GM19395 (cell line): ENCODE data around the gene PPP1R36.

Source experiments
- ATAC-seq: cut with Tn5 transposase; IDR thresholded peaks from one replicate; pipeline ENCODE4 v1.9.1; 2021; ENCODE audit warnings: mild to moderate bottlenecking, moderate library complexity; ENCODE audit not compliant: unreplicated experiment

PPP1R36 gene, protein sequence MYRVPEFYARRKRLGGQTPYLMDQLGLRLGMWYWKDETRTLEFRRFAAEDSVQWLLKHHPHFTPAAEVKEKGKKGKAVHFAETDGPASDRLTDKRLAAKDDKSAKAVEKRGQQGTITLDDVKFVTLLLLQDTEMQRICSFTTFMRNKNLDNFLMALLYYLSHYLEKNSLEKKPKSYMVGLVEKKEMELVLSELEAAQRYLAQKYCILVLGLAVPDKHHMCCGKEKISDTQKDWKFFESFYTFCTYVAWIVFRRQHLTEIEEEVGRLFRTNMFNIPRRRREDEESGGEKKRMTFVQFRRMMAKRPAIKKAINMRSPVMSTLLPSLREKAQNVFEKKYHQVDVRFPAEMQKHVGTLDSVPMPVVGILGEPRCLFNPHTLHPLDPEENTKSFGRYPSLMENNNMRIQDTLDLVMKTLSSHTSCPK

DNA sequence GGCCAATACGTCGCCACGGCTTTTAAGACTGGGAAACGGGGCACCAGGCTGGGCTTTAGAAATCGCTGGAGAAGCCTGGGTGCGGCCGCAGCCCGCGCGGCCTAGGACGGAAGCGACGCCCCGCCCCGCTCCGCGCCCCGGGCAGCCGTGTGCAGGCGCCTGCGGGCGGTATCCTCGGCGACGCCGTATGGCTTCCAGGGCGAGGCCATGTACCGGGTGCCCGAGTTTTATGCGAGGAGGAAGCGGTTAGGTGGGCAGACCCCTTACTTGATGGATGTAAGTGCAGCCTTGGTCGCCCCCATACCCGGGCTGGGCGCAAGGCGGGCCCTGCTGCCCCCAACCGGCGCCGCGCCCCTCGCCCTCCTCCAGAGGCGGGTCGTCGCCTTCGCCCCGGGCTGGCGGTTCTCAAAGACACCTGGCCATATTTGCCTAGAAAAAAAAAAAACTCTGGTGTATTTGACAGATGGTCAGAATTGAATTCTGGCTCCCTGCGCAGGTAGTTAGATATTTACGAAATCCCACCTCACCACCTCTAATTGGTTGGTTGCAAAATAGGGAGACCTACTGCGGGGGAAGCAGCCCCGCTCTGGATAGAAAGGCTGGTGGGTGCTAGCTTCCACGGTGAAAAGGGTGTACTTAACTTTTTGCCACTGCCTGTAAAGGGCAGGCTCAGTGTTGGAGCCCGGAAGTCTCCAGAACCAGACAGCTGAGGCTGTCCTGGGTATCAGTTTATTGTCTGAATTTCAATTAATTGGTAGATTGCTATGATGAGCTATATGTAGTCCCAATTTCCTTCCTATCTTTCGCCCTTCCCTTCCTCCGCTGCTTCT is at the start of gene PPP1R36:
Gene PPP1R36, plus strand, starts transcription at position 171 of the 830 bp plus-strand sequence. Its CDS starts 37 bp downstream, at position 208.
- no peak for ATAC-seq

DNA sequence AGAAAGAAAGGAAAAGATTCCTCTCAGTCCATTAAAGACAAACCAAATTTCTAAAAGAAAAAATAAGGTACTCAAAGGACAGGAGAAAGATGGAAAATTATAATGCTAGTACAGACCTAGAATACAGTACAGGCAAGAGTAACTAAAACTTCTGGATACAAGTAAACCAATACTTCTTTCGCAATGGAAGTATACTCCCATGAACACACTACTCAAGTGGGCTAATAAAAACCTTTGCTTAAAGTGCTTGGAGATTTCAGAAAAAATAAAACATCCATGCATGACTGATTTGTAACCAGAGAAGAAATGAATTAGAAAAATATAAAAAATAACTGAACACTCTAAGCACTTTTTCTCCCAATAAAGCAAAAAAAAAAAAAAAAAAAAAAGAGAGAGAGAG is 49.7 kb upstream of the PPP1R36 start:
- no peak for ATAC-seq

DNA sequence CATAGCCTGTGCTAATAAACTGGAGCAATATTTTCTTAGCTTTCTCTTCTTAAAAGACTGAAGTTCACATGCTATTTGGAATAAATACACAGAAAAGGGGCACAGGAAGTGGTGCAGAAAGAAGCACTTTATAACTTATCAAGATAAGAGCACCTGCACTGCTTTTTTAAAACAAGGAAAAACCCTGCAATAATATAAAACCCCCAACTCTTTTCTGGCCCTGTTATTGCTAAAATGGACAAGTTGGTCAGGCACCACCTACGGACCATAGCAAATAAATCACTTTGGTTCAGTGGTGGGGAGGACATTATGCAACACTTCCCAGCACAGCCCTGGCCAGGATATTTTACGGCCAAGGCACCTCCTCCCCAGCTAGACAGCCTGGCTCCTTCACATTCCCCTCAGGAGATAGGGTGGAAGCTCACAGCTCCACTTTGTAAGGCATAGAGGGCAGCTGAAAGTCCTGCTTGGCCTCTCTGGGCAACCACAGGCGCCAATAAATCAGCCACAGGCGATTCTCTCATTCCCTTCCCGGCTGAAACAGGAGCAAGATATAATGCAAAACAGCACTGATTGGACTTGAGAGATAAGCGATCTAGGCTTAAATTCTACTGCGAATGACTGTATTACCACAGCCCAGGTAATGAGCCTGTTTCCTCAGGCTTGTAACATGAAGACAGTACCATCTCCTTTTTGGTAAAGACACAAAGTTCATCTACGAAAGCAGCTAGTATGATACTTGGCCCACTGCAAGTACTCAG is 48.2 kb upstream of the PPP1R36 start:
- ATAC-seq: no peak

DNA sequence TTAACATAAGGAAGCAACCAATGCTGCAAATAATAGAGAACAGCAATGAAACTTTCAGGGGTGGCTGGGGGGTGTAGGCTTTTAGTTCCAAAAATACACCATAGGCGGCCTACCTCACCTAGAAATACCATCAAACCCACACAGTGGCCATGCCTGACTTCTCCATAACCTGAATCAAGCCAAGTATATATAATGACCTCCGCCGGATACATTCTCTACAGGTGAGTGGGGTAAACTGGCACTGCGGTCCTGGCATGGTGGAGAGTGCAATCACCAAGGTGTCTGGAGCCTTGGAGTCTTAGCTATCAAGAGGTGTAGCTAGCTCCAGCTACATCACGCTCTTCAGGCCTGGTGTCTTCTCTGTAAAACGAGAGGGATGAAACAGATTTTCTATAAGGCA is 47.3 kb upstream of the PPP1R36 start:
- no peak for ATAC-seq

DNA sequence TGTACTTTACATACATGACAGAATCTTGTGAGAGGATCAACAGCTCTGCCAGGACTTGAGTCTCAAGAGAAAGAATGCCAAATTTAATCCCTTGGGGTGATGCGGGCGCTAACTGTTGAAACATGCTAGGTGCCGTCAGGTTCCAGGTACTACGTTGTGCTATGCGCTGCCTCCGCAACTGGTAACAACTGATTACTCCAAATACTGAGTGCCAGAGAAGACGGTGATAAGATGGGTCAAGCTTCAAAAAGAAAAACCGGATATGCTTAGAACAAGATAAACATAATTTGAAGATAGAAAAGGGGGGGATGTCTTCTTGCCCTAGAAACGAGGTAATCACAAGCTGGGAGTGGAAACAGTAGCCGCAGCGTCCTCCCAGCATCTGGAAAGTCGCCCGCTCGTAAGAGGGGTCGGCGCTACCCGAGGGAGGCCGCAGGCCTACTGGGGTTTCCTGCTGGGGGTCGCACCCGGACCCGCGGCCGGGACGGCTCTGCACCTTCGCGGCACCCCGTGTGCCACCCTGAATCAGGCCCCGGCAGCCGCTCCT is 46.8 kb upstream of the PPP1R36 start:
- no peak for ATAC-seq

DNA sequence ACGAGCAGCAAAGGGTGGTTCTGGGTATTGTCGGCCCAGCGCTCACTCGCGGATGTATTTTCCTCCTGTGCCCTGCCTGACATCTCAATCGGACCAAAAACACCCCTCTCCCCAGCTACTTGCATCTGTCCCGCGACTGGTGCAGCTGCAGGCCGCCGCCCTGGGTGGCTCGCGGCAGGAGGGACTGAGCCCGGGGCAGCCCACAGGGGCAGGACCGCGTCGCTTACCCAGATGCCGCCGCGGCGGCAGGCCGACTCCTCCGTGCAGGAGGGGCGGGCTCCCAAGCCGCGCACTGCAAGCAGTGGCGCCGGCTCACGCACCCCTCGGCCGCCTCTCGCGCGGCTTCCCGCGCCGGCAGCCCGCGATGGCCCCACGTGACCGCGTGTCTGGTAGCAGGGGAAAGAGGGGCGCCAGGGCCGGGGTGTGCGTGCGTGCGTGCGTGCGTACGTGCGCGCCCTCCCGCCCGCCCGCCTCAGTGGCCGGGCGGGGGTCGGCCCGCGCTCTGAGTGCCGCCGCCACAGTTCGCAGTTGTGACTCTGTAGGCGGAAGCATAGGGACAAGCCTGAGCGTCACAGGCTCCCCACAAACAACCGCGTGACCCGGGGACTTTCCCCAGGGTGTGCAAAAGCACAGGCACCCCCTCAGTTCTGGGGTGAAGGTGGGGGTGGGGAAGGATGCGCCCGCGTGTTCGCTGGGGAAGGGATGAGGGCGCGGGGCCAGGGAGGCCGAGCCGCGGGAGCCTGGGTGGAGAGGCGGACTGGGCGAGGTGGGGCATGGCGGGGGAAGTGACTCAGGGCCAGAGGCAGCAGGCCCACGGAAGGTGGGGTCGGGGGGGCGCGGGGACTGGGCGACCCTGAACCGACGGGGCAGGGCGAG is 46.1 kb upstream of the PPP1R36 start, which contains the start of gene ZBTB25:
Gene ZBTB25, minus strand, starts transcription at position 405 of the 876 bp plus-strand sequence. CDS start 13,305 bp downstream, outside the sequence.
- ATAC-seq: peak; percentile 63

DNA sequence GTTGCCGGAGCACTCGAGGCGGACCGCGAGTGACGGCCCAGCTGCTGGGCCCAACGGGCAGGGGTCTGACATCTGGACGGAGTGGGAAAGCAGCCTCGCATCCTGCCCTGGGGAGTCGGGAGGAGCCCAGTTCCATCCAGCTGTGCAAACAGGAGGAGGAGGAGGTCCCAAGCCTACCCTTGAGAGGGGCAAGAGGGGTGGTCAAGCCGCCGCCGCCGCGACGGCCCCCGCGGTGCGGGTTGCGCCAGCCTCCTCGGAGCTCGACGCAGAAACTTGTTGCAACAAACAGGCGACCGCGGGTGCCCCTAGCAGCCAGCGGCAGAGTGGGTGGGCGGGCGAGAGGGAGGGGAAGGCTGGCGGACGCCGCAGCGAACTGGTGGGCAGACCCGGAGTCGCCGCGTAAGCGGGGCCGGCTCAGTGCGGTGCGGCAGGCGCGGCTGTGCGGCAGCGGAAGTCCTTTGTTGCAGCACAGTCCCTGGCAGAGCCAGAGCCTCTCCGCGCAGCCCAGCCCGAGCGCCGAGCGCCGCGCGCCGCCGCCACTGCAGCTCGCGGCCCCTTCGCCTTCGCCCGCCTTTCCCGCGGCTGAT is 45.4 kb upstream of the PPP1R36 start, which contains the start of gene ZBTB1:
Gene ZBTB1, plus strand, starts transcription at position 461 of the 587 bp plus-strand sequence. CDS start 16,735 bp downstream, outside the sequence.
- ATAC-seq: peak; percentile 22

DNA sequence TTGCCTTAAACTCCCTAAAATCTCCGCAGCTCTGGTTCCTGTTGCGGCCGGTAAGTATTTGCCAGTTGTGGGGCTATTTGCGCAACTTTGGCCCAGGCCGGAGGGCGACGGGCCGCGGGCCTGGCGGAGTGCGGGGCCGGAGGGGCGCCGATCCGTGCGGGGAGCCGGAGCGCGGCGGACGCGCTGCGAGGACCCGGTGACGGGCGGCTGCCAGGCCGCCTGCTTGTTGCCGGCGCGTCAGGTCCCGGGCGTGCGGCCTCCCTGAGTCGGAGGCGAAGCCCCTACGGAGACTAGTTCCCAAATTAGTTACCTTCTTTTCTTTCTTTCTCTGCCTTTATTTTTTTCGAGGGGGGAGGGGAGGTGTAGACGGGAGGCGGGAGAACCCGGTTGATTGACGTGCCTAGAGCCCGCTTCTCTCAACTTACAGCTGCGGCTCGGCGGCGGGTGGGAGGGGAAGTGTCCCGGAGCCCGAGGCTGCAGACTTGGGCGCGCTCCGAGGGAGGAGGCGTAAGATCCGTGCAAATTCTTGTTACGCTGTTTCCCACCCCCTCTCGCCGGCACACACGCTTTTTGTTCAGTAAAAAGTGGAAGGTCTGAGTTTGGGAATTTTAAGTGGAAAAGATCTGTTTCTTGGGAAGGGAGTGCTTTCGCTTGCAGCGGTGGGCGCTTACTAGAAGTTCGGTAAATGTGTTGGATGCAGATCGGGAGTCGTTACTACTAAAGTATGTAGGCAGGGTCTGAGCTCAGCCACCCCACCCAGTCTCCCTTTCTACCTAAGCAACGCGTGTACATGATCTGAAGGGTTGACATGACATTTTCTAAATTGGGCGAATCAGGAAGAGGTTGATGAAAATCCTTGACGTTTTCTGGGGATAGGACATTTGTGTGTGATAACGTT is 44.6 kb upstream of the PPP1R36 start:
- ATAC-seq: peak; percentile 26

DNA sequence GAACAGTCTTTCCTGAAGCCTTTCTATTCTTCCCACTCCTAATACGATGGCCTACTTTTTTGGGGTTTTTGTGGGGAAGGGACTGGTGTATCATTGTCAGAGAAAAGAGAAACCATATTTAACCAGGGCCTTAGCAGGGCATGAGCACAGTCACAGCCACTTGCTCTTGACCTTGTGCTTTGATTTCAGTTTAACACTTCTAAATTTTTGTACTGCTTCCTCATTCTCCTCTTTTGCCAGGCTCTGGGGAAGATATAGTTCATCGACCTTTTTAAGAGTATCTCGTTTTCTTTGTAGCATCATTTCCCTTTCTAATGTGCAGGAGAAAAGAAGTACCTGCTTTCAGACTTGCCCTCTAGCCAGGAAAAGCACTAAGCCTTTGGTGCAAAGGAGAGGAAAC is 43.0 kb upstream of the PPP1R36 start:
- no peak for ATAC-seq

DNA sequence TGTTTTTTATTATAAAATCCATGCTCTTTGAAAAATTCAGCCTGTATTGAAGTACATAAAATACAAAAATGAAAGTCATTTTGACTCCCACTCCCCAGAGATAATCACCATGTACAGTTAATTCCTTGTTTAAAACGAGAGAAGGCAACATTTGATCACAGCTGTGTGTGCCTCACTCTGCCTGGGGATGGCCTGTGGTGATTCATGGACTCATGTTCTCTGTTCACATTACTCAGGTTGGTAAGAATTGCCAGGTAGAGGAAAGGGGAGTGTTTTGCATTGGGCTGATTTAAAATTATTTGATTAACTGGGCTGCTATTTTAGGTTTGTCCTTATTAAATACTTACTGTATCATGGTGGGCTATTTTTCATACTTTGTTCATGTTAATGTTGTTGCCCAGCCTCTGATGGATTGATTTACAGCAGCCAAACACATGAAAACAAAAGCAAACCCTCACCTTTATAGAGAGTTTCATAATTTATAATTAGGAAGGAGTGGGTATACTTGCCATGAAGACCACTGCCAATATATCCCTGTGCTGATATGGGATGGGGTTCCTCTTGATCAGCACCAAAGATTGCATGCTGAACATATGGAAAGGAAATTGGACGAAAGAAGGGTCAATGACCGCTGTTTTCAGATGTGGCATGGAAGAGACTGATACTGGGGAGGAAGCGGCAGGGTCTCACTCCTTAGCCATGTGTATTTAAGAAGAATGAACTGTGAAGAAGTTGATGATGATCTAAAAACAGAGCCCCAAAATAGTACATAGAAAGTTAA is 42.2 kb upstream of the PPP1R36 start:
- no peak for ATAC-seq

DNA sequence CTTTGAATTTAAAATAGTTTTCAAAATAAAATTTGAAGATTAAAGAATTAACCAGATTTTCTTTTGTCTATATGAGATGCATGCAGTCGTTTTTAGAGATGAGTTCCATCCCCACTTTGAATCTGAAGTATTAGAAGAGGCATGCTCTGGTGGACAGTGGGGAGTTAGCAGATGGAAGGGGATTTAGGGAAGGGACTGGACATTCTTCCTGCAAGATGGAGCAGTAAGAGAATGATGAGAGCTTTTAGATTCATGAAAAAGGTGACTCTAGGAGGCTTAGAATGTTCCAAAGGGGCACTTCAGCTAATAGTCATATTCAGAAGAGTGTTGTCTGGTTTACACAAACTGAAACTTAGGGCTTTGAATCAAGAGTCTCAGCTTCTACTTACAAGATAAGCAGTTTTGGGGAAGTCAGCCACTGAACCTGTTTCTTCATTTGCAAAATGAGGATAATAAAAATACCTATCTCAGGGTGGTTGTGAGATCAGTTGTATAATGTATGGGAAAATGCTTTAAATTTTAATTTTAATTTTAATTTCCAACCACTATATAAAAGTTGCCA is 41.5 kb upstream of the PPP1R36 start:
- no peak for ATAC-seq

DNA sequence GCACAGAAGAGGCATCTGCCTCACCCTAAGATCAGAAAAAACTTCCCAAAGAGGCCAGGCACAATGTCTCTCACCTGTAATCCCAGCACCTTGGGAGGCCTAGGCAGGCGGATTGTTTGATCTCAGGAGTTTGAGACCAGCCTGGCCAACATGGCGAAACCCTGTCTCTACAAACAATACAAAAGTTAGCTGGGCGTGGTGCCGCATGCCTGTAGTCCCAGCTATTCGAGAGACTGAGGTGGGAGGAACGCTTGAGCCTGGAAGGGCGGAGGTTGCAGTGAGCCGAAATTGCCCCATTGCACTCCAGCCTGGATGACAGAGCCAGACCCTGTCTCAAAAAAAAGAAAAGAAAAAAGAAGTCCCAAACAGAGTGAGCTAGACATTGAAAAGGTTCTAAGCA is 40.7 kb upstream of the PPP1R36 start:
- no peak for ATAC-seq

DNA sequence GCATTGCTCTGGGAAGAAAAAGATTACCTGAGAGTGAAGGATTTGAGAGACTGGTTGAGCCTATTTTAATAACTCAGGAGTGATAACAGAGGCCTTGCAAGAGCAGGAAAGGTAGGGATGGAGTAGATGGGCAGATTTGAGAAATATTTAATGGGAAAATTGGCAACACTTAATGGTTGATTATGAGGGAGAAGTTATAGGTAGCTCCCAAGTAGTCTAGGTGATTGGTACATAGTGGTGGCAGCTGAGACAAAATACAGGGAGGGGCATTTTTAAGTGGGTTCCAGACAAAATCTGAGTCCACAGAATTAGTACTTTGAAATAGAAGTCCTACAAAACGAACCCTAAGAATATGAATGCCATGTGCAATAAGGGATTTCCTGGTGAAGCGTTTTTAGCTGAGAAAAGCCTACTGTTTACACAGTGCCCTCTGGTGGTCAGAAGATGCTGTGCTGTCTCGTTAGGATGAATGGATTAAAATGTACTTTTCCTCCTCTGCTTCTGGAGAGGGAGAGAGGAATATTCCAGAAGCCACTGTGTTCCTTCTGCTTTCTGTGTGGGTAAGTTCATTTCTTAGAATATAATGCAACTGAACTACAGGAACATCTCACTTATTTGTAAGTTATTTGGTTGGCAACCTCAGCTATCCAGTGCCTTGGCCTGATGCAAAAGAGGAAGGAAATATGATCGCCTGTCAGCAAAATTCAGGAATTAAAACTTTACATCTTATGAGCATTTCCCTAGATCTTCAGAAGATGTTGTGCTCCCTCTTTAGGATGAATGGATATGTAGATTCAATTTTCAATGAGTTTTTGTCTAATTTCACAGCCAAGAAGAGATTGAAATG is 38.7 kb upstream of the PPP1R36 start:
- no peak for ATAC-seq

DNA sequence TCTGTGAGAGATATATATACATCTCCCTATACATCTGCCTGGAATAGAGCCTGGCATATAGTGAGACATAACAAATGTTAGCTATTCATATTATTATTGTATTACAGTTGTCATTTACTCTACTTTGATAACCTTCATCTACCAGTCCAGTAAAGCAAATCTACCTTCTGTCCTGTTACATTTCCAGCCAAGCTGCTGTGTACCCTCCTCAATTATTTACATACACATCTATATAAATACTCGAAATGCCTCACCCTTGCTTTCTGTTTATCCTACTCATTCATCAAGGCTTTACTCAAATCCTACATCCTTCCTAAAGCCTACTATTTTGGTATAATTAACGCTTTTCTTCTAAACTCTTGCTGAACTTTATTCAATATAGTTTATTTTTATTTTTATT is 36.5 kb upstream of the PPP1R36 start:
- ATAC-seq: no peak

DNA sequence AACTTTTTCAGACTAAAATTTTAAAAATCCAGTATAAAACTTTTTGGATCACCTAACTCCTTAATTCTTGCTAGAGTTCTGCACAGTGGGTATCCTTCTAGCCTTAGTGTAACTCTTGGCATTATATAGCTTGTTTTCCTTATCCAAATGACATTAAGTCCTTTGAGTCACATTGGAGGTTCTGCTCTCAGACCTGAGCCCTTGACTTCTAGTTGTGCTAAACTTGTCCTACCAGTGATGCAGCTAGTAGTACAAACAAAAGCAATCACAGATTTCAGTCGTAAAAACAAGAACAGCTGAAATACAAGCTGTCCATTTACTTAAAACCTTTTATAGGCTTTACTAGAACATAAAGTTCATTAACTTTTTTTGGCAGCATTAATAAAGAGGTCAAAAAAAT is 34.7 kb upstream of the PPP1R36 start:
- no peak for ATAC-seq

DNA sequence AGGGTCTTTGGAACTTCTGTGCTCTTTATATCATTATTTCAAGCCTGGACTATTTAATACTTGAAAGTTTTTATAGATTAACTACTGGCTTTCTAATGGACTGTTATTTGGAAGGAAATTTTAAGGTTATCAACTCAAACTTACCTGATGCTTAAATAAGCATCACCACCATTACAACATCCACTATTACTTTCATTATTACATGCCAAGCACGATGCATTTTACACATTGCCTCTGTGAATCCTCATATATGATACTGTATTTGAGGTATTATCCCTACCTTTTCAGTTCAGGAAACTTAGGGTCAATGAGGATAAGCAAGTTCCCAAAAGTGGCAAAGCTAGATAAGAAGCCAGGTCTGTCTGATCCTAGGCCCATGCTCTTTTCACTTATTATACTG is 32.8 kb upstream of the PPP1R36 start:
- no peak for ATAC-seq
